ENCODE measurements around the gene SYNPO.

The SYNPO gene

DNA sequence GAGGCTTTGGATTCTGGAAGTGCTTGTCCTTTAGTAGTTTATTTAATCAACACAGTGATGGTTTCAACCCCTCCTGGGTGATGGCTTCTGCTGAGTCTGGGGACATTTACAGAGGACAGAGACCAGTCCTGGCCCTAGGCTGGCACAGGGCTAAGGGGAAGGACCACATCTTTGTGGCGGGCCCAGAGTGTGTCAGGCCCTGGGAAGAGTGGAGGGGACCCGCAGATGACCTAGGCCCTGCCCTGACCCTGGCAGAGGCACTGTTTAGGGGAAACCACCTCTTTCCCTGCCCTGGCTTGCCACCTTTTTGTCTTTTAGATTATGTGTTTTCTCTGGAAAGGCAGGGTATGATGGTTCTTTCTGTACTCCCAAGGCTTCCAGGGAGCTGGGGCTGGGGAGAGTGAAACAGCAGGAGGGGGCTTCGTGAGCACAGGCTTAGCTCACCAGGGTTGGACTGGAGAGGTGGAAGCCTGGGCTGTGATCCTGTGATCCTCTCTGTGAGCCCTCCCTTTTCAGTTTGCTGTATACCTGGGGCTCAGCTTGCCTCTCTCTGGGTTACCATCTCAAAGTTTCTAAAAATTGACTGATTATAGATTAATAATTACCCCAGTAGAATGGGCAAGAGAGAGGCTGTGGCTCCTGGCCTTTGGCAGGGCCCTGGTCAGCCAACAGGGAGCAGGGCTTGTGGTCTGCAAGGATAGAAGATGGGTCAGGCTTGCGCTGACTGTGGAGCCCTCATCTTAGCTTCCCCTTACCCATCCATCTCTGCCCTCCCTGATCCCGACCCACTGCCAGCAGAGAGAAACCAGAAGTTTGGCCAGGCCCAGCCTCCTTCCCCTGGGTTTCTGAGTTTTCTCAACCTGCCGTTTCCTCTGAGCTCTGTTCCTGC is 1.7 kb upstream of the SYNPO start:
- Histone ChIP-seq H3K9me3 (replicated peaks in 1 of 11) (no peaks in the 10 kb centered on the region), H3K4me2 (peak overlapping the region; percentile 3 to 94 (median 79); a peak in 18 of 22 replicates), H3K4me3 (no peak overlapping the region), H3K4me1 (peaks cover 23 to 87% (median 67%) of the 10 kb centered on the region in 10 experiments), H3K27ac (peak overlapping the region in 7 of 11 experiments; percentile 1 to 47 (median 28); a peak in 9 of 22 replicates), H3K27me3 (no peaks in the 10 kb centered on the region), H4K20me1 (peaks cover 0 to 11% (median 0%) of the 10 kb centered on the region in 11 experiments; a peak in 3 of 22 replicates), H3K36me3 (no peaks in the 10 kb centered on the region; a peak in 1 of 22 replicates), H3K9ac (peak overlapping the region in 4 of 11 experiments; percentile 1 to 34 (median 22); a peak in 4 of 22 replicates)
- no peak for TF ChIP-seq Cebpa-rat (IDR thresholded peaks at IDR 0.05)

DNA sequence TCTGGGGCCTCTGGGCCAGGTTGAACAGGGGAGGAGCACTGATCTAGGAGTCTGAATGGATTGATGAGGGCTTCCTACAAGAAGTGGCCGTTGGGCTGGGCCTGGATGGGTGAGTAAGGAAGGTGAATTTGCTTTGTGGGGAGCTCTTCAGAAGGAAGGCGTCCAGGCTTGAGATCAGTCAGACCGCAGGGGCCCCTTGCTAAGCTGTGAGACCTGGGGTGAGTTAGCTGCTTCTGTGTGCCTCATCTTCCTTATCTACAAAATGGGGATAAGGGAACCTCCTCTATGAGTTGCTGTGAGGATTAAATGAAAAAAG is 1.1 kb upstream of the SYNPO start:
- Histone ChIP-seq H3K27me3 (no peaks in the 10 kb centered on the region), H3K9me3 (replicated peaks in 1 of 11) (no peaks in the 10 kb centered on the region), H4K20me1 (peaks cover 0 to 11% (median 0%) of the 10 kb centered on the region in 11 experiments; a peak in 3 of 22 replicates), H3K4me3 (no peak overlapping the region), H3K27ac (peak overlapping the region in 2 of 11 experiments; percentile 39 to 41; a peak in 1 of 22 replicates), H3K36me3 (no peaks in the 10 kb centered on the region; a peak in 1 of 22 replicates), H3K9ac (no peak overlapping the region; a peak in 2 of 22 replicates), H3K4me2 (peak overlapping the region; percentile 3 to 94 (median 79); a peak in 18 of 22 replicates), H3K4me1 (peaks cover 23 to 87% (median 67%) of the 10 kb centered on the region in 10 experiments)
- TF ChIP-seq Cebpa-rat (IDR thresholded peaks at IDR 0.05): no peak

DNA sequence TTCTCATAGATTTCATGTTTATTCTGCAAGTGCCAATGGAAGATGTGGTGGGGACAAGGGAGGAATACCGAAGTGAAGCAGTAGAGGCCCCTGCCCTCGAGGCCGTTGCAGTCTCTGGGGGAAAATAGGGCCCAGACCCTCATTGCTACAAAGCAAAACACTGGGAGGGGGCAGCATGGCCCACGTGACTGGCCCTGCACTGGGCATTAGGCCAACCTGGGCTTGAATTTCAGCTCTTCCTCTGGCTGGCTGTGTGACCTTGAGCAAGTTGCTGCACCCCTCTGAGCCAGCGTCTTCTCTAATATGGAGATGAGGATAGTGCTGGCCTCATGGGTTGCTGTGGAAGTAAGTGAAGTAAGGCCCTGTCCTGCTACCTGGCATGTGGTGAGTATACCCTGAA is 709 bp upstream of the SYNPO start:
- Histone ChIP-seq H3K4me2 (peak overlapping the region; percentile 4 to 94 (median 79); a peak in 17 of 22 replicates), H3K27me3 (no peaks in the 10 kb centered on the region), H4K20me1 (peaks cover 0 to 11% (median 0%) of the 10 kb centered on the region in 11 experiments; a peak in 3 of 22 replicates), H3K36me3 (no peaks in the 10 kb centered on the region; a peak in 1 of 22 replicates), H3K4me3 (no peak overlapping the region), H3K27ac (no peak overlapping the region), H3K9ac (no peak overlapping the region; a peak in 2 of 22 replicates), H3K4me1 (peaks cover 23 to 88% (median 68%) of the 10 kb centered on the region in 10 experiments), H3K9me3 (replicated peaks in 1 of 11) (no peaks in the 10 kb centered on the region)
- TF ChIP-seq Cebpa-rat (IDR thresholded peaks at IDR 0.05): no peak

DNA sequence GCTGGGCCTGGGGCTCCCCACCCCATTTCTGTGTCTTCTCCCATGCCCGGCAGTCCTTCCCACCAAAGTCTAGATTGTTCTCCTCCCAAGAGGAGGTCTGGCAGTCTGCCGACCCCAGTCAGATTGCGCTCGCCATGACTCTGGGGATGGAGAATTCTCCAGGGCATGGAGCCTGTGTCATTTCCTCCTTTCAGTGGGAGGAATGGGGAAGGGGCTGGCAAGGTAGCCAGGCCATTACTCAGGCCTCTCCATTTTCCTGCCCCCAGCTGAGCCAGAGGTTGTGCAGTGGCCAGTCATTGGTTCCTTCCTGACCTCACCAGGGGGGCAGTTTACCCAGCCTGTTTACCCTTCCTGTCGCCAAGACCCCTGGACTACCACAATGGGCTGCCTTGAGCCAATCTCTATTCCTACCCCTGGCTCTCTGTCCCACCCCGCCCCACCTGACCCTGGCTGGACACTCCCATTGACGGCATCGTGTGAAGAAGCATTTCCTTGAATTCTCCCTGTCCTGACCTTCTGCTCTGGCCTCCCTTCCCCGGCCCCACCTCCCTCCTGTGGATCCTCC is 628 bp downstream of the SYNPO start:
- Histone ChIP-seq H3K27ac (peak overlapping the region in 7 of 11 experiments; percentile 14 to 50 (median 39); a peak in 12 of 22 replicates), H3K9ac (peak overlapping the region in 5 of 11 experiments; percentile 2 to 58 (median 29); a peak in 6 of 22 replicates), H3K4me3 (peak overlapping the region in 4 of 10 experiments; percentile 20 to 28 (median 23); a peak in 4 of 20 replicates), H4K20me1 (peaks cover 0 to 11% (median 0%) of the 10 kb centered on the region in 11 experiments; a peak in 3 of 22 replicates), H3K9me3 (replicated peaks in 1 of 11) (no peaks in the 10 kb centered on the region), H3K4me1 (peaks cover 23 to 87% (median 69%) of the 10 kb centered on the region in 10 experiments), H3K4me2 (peak overlapping the region; percentile 34 to 94 (median 79)), H3K36me3 (peaks cover 0 to under 1% (median 0%) of the 10 kb centered on the region in 11 experiments; a peak in 2 of 22 replicates), H3K27me3 (no peaks in the 10 kb centered on the region)
- TF ChIP-seq Cebpa-rat (IDR thresholded peaks at IDR 0.05): no peak

DNA sequence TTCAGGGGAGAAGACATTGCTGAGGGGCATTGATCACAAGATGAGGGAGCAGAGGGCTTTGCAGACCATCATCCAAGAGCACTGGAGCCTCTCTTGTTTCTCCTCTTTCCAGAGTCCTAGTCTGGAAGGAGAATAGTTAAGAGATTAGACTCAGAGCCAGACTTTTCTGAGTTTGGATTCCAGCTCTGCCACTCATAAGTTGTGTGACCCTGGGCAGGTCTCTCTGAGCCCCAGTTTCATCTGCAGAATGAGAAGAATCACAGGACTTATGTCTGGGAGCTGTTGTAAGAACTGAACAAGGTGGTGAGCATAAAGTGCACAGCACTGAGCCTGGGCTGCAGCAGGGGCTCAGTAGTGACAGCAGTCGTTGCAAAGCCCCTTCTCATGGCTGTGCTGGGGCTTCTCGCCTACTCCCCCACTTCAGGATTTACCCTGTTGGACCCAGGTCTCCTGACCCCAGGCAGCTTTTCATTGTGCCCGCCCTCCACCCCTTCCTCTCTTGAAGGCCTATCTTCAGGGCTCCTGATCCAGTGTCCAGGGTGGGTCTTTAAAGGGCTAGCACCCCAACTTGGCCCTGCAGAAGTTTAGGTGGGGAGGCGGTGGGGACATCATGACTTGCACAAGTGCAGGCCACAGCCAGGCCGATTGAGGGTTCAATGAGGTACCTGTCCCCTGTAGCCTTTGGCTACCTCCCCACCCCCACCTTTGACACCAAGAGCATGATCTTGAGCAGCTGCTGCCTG is 1.5 kb downstream of the SYNPO start:
- peak overlapping the region in 9 of 11 experiments; percentile 68 to 94 (median 80); a peak in 5 of 22 replicates for H3K4me2 ChIP-seq
- no peak for TF ChIP-seq Cebpa-rat (IDR thresholded peaks at IDR 0.05)
- H3K36me3 ChIP-seq: peaks cover 0 to 6% (median 0%) of the 10 kb centered on the region in 11 experiments; a peak in 2 of 22 replicates
- peaks cover 23 to 79% (median 61%) of the 10 kb centered on the region in 10 experiments for H3K4me1 ChIP-seq
- H3K27me3 ChIP-seq: no peaks in the 10 kb centered on the region
- H3K27ac ChIP-seq: no peak overlapping the region
- peaks cover 0 to 11% (median 0%) of the 10 kb centered on the region in 11 experiments; a peak in 3 of 22 replicates for H4K20me1 ChIP-seq
- no peaks in the 10 kb centered on the region for H3K9me3 ChIP-seq (replicated peaks in 1 of 11)
- H3K4me3 ChIP-seq: no peak overlapping the region
- no peak overlapping the region; a peak in 1 of 22 replicates for H3K9ac ChIP-seq

DNA sequence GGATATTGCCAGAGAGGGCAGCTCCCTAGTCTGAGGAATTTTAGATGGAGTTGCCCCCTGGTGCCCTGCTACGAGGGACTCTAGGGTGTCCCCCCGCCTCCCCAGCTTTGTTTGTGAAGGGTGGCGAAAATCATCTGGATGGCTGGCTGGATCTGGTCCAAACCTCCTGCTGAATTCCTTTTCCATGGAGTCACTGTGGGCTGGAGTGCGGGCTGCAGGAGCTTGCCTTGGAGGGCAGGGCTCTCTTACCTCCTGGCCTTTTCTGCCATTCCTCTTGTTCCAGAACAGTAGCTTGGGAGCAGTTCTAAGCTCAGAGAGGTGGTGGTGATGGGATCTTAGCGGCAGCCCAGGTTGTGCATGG is 2.1 kb downstream of the SYNPO start:
- H3K9ac ChIP-seq: no peak overlapping the region; a peak in 1 of 22 replicates
- no peak overlapping the region for H3K27ac ChIP-seq
- no peaks in the 10 kb centered on the region for H3K9me3 ChIP-seq (replicated peaks in 1 of 11)
- H4K20me1 ChIP-seq: peaks cover 0 to 6% (median 0%) of the 10 kb centered on the region in 11 experiments; a peak in 3 of 22 replicates
- peaks cover 0 to 10% (median 0%) of the 10 kb centered on the region in 11 experiments; a peak in 5 of 22 replicates for H3K36me3 ChIP-seq
- peaks cover 19 to 73% (median 56%) of the 10 kb centered on the region in 10 experiments for H3K4me1 ChIP-seq
- H3K4me2 ChIP-seq: 0 out of 22 replicates have a peak overlapping the region, but pooled peaks of 2 of the 11 experiments have one; percentile 11 to 25
- H3K27me3 ChIP-seq: no peaks in the 10 kb centered on the region
- TF ChIP-seq Cebpa-rat (IDR thresholded peaks at IDR 0.05): no peak
- H3K4me3 ChIP-seq: no peak overlapping the region

DNA sequence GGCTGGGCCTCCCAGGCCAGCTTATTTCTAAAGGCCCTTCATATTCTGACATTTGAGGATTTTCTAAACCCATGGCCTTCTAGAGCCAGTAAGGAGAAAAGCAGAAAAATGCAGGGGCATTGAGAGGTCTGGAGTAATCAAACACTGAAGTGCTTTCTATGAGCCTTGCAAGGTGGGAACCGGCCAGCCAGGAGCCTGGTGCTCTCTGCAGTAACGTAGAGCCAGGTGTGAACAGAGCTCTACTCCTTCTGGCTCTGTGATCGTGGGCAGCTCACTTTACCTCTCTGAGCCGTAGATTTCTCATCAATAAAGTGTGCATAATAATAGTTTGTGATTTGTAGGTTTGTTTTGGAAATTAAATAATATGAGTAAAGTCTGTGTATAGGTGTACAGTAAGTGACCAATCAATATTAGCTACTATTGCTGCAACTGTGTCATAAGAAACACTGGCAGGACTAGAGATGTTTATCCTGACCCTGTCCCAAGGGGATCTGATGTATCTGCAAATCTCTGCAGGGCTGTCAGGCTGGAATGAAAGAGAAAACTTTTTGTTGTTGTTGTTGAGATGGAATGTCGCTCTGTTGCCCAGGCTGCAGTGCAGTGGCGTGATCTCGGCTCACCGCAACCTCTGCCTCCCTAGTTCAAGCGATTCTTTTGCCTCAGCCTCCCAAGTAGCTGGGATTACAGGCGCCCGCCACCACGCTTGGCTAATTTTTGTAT is 2.7 kb downstream of the SYNPO start:
- H3K9ac ChIP-seq: no peak overlapping the region; a peak in 1 of 22 replicates
- peaks cover 0 to 16% (median 5%) of the 10 kb centered on the region in 11 experiments; a peak in 10 of 22 replicates for H3K36me3 ChIP-seq
- no peak overlapping the region for H3K4me3 ChIP-seq
- H3K27ac ChIP-seq: no peak overlapping the region
- H3K4me2 ChIP-seq: 0 out of 22 replicates have a peak overlapping the region, but pooled peaks of 2 of the 11 experiments have one; percentile 11 to 25
- TF ChIP-seq Cebpa-rat (IDR thresholded peaks at IDR 0.05): no peak
- H3K9me3 ChIP-seq (replicated peaks in 1 of 11): no peaks in the 10 kb centered on the region
- H3K27me3 ChIP-seq: no peaks in the 10 kb centered on the region
- H4K20me1 ChIP-seq: peaks cover 0 to 6% (median 0%) of the 10 kb centered on the region in 11 experiments; a peak in 3 of 22 replicates
- peaks cover 16 to 69% (median 52%) of the 10 kb centered on the region in 10 experiments for H3K4me1 ChIP-seq
